ENCODE data around the gene SCGB3A1. TPM values are rescaled to one million over a fixed set of nuclear protein-coding genes. Genes with fewer than 3 reads are reported as not detected.
A peak's percentile ranks its signal among the peaks of the same experiment; 100 is the strongest.

The SCGB3A1 gene
- total RNA-seq, 1 donor from 2014 or later = not detected

- Mint-ChIP-seq H3K9me3 (no peaks in the 10 kb centered on the region), H3K36me3 (ENCODE audit: low read depth) (no peaks in the 10 kb centered on the region)
- DNase-seq (ENCODE audit: low spot score) = no peak
Observed at GRCh38 chr5:180621311-180621710, 30.0 kb upstream of the SCGB3A1 start.

GRCh38 chr5:180620014-180620413 is 28.7 kb upstream of the SCGB3A1 start:
- H3K4me3 Mint-ChIP-seq (ENCODE audit: low read depth) = no peak overlapping the region
- H3K9me3 Mint-ChIP-seq = no peaks in the 10 kb centered on the region
- intact Hi-C loops (cut with micrococcal nuclease) = no loop called here
- H3K27ac Mint-ChIP-seq = no peak overlapping the region
- H3K4me1 Mint-ChIP-seq (ENCODE audit: low read depth) = no peaks in the 10 kb centered on the region
- DNase-seq (ENCODE audit: low spot score) = no peak
- H3K36me3 Mint-ChIP-seq (ENCODE audit: low read depth) = no peaks in the 10 kb centered on the region
- H3K27me3 Mint-ChIP-seq (ENCODE audit: low read depth) = peaks cover 4% of the 10 kb centered on the region

More at GRCh38 chr5:180621311-180621710, 30.0 kb upstream of the SCGB3A1 start:
- Mint-ChIP-seq H3K27me3 (ENCODE audit: low read depth) (peaks cover 4% of the 10 kb centered on the region), H3K27ac (no peak overlapping the region), H3K4me1 (ENCODE audit: low read depth) (no peaks in the 10 kb centered on the region), H3K4me3 (ENCODE audit: low read depth) (no peak overlapping the region)
- intact Hi-C loops (cut with micrococcal nuclease) = no loop called here

GRCh38 chr5:180619563-180619915 is 28.2 kb upstream of the SCGB3A1 start:
- Mint-ChIP-seq H3K27me3 (ENCODE audit: low read depth) (peaks cover 4% of the 10 kb centered on the region), H3K27ac (no peak overlapping the region), H3K36me3 (ENCODE audit: low read depth) (no peaks in the 10 kb centered on the region), H3K4me1 (ENCODE audit: low read depth) (no peaks in the 10 kb centered on the region), H3K4me3 (ENCODE audit: low read depth) (no peak overlapping the region), H3K9me3 (no peaks in the 10 kb centered on the region)
- intact Hi-C loops (cut with micrococcal nuclease) = no loop called here
- DNase-seq (ENCODE audit: low spot score) = no peak

GRCh38 chr5:180618829-180619562 is 27.7 kb upstream of the SCGB3A1 start:
- no peaks in the 10 kb centered on the region for H3K4me1 Mint-ChIP-seq (ENCODE audit: low read depth)
- H3K36me3 Mint-ChIP-seq (ENCODE audit: low read depth) = no peaks in the 10 kb centered on the region
- peak; percentile 31 for DNase-seq (ENCODE audit: low spot score)
- H3K27me3 Mint-ChIP-seq (ENCODE audit: low read depth) = peaks cover 4% of the 10 kb centered on the region
- intact Hi-C loops (cut with micrococcal nuclease) = no loop called here
- no peak overlapping the region for H3K27ac Mint-ChIP-seq
- no peaks in the 10 kb centered on the region for H3K9me3 Mint-ChIP-seq
- H3K4me3 Mint-ChIP-seq (ENCODE audit: low read depth) = no peak overlapping the region

- intact Hi-C loops (cut with micrococcal nuclease) = no loop called here
Observed at GRCh38 chr5:180618487-180618828, 27.2 kb upstream of the SCGB3A1 start.

GRCh38 chr5:180613814-180614188 is 22.5 kb upstream of the SCGB3A1 start:
- H3K4me3 Mint-ChIP-seq (ENCODE audit: low read depth) = no peak overlapping the region
- DNase-seq (ENCODE audit: low spot score) = no peak
- no peaks in the 10 kb centered on the region for H3K4me1 Mint-ChIP-seq (ENCODE audit: low read depth)
- intact Hi-C loops (cut with micrococcal nuclease) = no loop called here
- no peaks in the 10 kb centered on the region for H3K36me3 Mint-ChIP-seq (ENCODE audit: low read depth)
- no peaks in the 10 kb centered on the region for H3K9me3 Mint-ChIP-seq
- no peak overlapping the region for H3K27ac Mint-ChIP-seq
- H3K27me3 Mint-ChIP-seq (ENCODE audit: low read depth) = peaks cover 4% of the 10 kb centered on the region

More at GRCh38 chr5:180618487-180618828, 27.2 kb upstream of the SCGB3A1 start:
- H3K36me3 Mint-ChIP-seq (ENCODE audit: low read depth) = no peaks in the 10 kb centered on the region
- H3K27me3 Mint-ChIP-seq (ENCODE audit: low read depth) = peaks cover 4% of the 10 kb centered on the region
- no peak overlapping the region for H3K27ac Mint-ChIP-seq
- DNase-seq (ENCODE audit: low spot score) = no peak
- peak overlapping the region; percentile 21 for H3K4me3 Mint-ChIP-seq (ENCODE audit: low read depth)
- no peaks in the 10 kb centered on the region for H3K9me3 Mint-ChIP-seq
- no peaks in the 10 kb centered on the region for H3K4me1 Mint-ChIP-seq (ENCODE audit: low read depth)

GRCh38 chr5:180613188-180613813 is 22.0 kb upstream of the SCGB3A1 start:
- H3K4me1 Mint-ChIP-seq (ENCODE audit: low read depth) = no peaks in the 10 kb centered on the region
- intact Hi-C loops (cut with micrococcal nuclease) = no loop called here
- no peaks in the 10 kb centered on the region for H3K36me3 Mint-ChIP-seq (ENCODE audit: low read depth)
- H3K9me3 Mint-ChIP-seq = no peaks in the 10 kb centered on the region
- peaks cover under 1% of the 10 kb centered on the region for H3K27me3 Mint-ChIP-seq (ENCODE audit: low read depth)
- no peak overlapping the region for H3K27ac Mint-ChIP-seq
- H3K4me3 Mint-ChIP-seq (ENCODE audit: low read depth) = no peak overlapping the region
- DNase-seq (ENCODE audit: low spot score) = no peak

GRCh38 chr5:180612683-180613082 is 21.4 kb upstream of the SCGB3A1 start:
- no peaks in the 10 kb centered on the region for H3K4me1 Mint-ChIP-seq (ENCODE audit: low read depth)
- no peaks in the 10 kb centered on the region for H3K27me3 Mint-ChIP-seq (ENCODE audit: low read depth)
- intact Hi-C loops (cut with micrococcal nuclease) = no loop called here

GRCh38 chr5:180611140-180611850 is 20.0 kb upstream of the SCGB3A1 start:
- Mint-ChIP-seq H3K4me3 (ENCODE audit: low read depth) (no peak overlapping the region), H3K9me3 (no peaks in the 10 kb centered on the region), H3K27me3 (ENCODE audit: low read depth) (no peaks in the 10 kb centered on the region), H3K36me3 (ENCODE audit: low read depth) (no peaks in the 10 kb centered on the region), H3K27ac (no peak overlapping the region), H3K4me1 (ENCODE audit: low read depth) (no peaks in the 10 kb centered on the region)
- intact Hi-C loops (cut with micrococcal nuclease) = no loop called here
- no peak for DNase-seq (ENCODE audit: low spot score)

More at GRCh38 chr5:180612683-180613082, 21.4 kb upstream of the SCGB3A1 start:
- no peaks in the 10 kb centered on the region for H3K36me3 Mint-ChIP-seq (ENCODE audit: low read depth)
- H3K9me3 Mint-ChIP-seq = no peaks in the 10 kb centered on the region
- no peak overlapping the region for H3K4me3 Mint-ChIP-seq (ENCODE audit: low read depth)
- H3K27ac Mint-ChIP-seq = no peak overlapping the region
- no peak for DNase-seq (ENCODE audit: low spot score)

GRCh38 chr5:180609817-180610550 is 18.7 kb upstream of the SCGB3A1 start:
- H3K27ac Mint-ChIP-seq = no peak overlapping the region
- intact Hi-C loops (cut with micrococcal nuclease) = loop anchor here (10.0 kb wide), 2 partner anchors 85 to 115 kb away; partner anchors contain the start of gene CNOT6
- H3K27me3 Mint-ChIP-seq (ENCODE audit: low read depth) = no peaks in the 10 kb centered on the region
- no peaks in the 10 kb centered on the region for H3K9me3 Mint-ChIP-seq
- no peak overlapping the region for H3K4me3 Mint-ChIP-seq (ENCODE audit: low read depth)
- no peaks in the 10 kb centered on the region for H3K36me3 Mint-ChIP-seq (ENCODE audit: low read depth)
- no peaks in the 10 kb centered on the region for H3K4me1 Mint-ChIP-seq (ENCODE audit: low read depth)
- DNase-seq (ENCODE audit: low spot score) = no peak

GRCh38 chr5:180609386-180609785 is 18.1 kb upstream of the SCGB3A1 start:
- H3K36me3 Mint-ChIP-seq (ENCODE audit: low read depth) = no peaks in the 10 kb centered on the region
- intact Hi-C loops (cut with micrococcal nuclease) = loop anchor here (10.0 kb wide), 2 partner anchors 85 to 115 kb away; partner anchors contain the start of gene CNOT6

GRCh38 chr5:180608572-180609310 is 17.4 kb upstream of the SCGB3A1 start:
- Mint-ChIP-seq H3K4me3 (ENCODE audit: low read depth) (no peak overlapping the region), H3K27me3 (ENCODE audit: low read depth) (no peaks in the 10 kb centered on the region), H3K27ac (no peak overlapping the region), H3K36me3 (ENCODE audit: low read depth) (no peaks in the 10 kb centered on the region), H3K4me1 (ENCODE audit: low read depth) (no peaks in the 10 kb centered on the region), H3K9me3 (no peaks in the 10 kb centered on the region)
- intact Hi-C loops (cut with micrococcal nuclease) = loop anchor here (10.0 kb wide), 2 partner anchors 84 to 114 kb away; partner anchors contain the start of gene CNOT6
- no peak for DNase-seq (ENCODE audit: low spot score)

More at GRCh38 chr5:180609386-180609785, 18.1 kb upstream of the SCGB3A1 start:
- DNase-seq (ENCODE audit: low spot score) = no peak
- no peaks in the 10 kb centered on the region for H3K9me3 Mint-ChIP-seq
- no peak overlapping the region for H3K27ac Mint-ChIP-seq
- no peak overlapping the region for H3K4me3 Mint-ChIP-seq (ENCODE audit: low read depth)
- H3K4me1 Mint-ChIP-seq (ENCODE audit: low read depth) = no peaks in the 10 kb centered on the region
- no peaks in the 10 kb centered on the region for H3K27me3 Mint-ChIP-seq (ENCODE audit: low read depth)
